Fibroblast of lung (primary cell): ENCODE data around the gene GNLY. TPM values are rescaled to one million over a fixed set of nuclear protein-coding genes. Genes with fewer than 3 reads are reported as not detected.
A peak's percentile ranks its signal among the peaks of the same experiment; 100 is the strongest.

Experiments used
- DNase-seq, 2 donors: peaks; one replicate each; pipeline versions ENCODE4 v3.0.0 to v3.0.0-alpha.2; 2010; ENCODE audit warnings: low read depth in 2 of 2
- H2AFZ ChIP-seq: 2 replicates; pipeline ENCODE4 v1.5.1; 2012; ENCODE audit warnings: low read length, control low read depth, inconsistent platforms
- H3K27ac ChIP-seq: 2 replicates; pipeline ENCODE4 v1.5.1; 2011; ENCODE audit warnings: low read length, control low read depth; ENCODE audit not compliant: insufficient read depth
- H3K27me3 ChIP-seq: 2 replicates; pipeline ENCODE4 v1.5.1; 2011; ENCODE audit warnings: mild to moderate bottlenecking, low read length; ENCODE audit not compliant: control insufficient read depth, insufficient read depth
- H3K36me3 ChIP-seq: 2 replicates; pipeline ENCODE4 v1.5.1; 2011; ENCODE audit warnings: low read length; ENCODE audit not compliant: control insufficient read depth, insufficient read depth
- H3K4me1 ChIP-seq: 2 replicates; pipeline ENCODE4 v1.5.1; 2011; ENCODE audit warnings: low read length; ENCODE audit not compliant: control insufficient read depth, insufficient read depth; ENCODE audit errors: extremely low read depth
- H3K4me2 ChIP-seq: 2 replicates; pipeline ENCODE4 v1.5.1; 2011; ENCODE audit warnings: low read length, control low read depth; ENCODE audit not compliant: insufficient read depth; ENCODE audit errors: extremely low read depth
- H3K4me3 ChIP-seq, 4 experiments: fragments of 200-600 bp in 1 of 4; sonication (generic) in 1 of 4; replicated peaks in 1 of 4; 2 replicates each; pipeline ENCODE4 v1.5.1; 2011 to 2016; ENCODE audit warnings: low read length in 4 of 4, low read depth in 3 of 4, mild to moderate bottlenecking in 3 of 4, control low read depth in 2 of 4, inconsistent platforms in 1 of 4, mixed read lengths in 1 of 4; ENCODE audit not compliant: insufficient read depth in 1 of 4; ENCODE audit errors: control extremely low read depth in 1 of 4
- H3K79me2 ChIP-seq: 2 replicates; pipeline ENCODE4 v1.5.1; 2012; ENCODE audit warnings: mild to moderate bottlenecking, low read length, inconsistent platforms; ENCODE audit not compliant: control insufficient read depth, insufficient read depth
- H3K9ac ChIP-seq: 2 replicates; pipeline ENCODE4 v1.5.1; 2011; ENCODE audit warnings: mild to moderate bottlenecking, low read length, control low read depth; ENCODE audit not compliant: insufficient read depth
- H3K9me3 ChIP-seq: 2 replicates; pipeline ENCODE4 v1.5.1; 2012; ENCODE audit warnings: low read depth, low read length; ENCODE audit not compliant: control insufficient read depth, insufficient read depth
- H4K20me1 ChIP-seq: 2 replicates; pipeline ENCODE4 v1.5.1; 2011; ENCODE audit warnings: low read length; ENCODE audit not compliant: control insufficient read depth, insufficient read depth; ENCODE audit errors: extremely low read depth
- EZH2 ChIP-seq: IDR thresholded peaks from 2 replicates; pipeline ENCODE4 v1.5.1; 2012; ENCODE audit warnings: low read length, control low read depth, mild to moderate bottlenecking; ENCODE audit errors: missing control alignments
- polyA plus RNA-seq, 2 donors: library from polyadenylated mRNA; depleted of rRNA in 1 of 2; stranded (reverse) in 1 of 2; unstranded in 1 of 2; fragments of >200 nt; gene quantifications; 2 replicates each; pipeline ENCODE4 v1.2.1, GENCODE V29; 2011 to 2012; ENCODE audit warnings: missing spikeins in 1 of 2
- total RNA-seq: library from RNA; depleted of rRNA; stranded (reverse); fragments of >200 nt; gene quantifications from 2 replicates; pipeline ENCODE4 v1.2.1, GENCODE V29; 2014
- TF ChIP-seq, protein P1 (sequence below), 2 donors: IDR thresholded peaks in 1 of 2; conservative IDR thresholded peaks in 1 of 2; 1 replicate in 1 of 2; 2 replicates in 1 of 2; pipeline ENCODE4 v1.5.1; 2011 to 2012; ENCODE audit warnings: low read length in 2 of 2, control low read depth in 1 of 2, inconsistent platforms in 1 of 2, low read depth in 1 of 2, mild to moderate bottlenecking in 1 of 2

Gene GNLY
- total and polyA plus RNA-seq, 2 donors (not counting 1 experiment from before 2014, with no cell fraction given): under 0.01 TPM; not detected in 1

DNA sequence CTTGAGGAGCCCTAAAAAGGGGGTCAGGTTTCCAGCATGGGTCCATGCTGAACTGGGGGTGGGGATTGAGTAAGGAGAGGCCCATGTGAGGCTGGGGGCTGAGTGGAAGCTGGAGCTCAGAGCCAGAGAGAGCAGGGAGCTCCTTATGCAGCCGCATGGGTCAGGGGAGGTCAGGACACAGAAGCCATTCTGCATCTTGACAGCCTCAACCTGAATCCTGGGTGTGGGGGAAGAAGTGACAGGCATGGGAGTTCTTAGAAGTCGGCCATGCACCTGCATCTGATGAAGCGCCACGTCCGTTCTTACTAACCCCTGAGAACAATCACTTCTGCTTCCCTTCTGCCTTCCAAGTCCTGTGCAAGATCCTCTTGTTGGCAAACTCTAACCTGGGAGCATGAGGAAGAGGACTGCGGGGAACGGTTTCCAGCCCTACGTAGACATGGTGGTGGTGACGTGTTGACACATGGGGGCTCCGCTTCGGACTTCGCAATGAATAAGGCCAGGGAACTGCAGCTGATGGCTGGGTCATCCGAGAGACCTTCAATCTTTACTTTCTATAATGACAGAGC lies 22.3 kb downstream of the GNLY start:
- Histone ChIP-seq H2AFZ (no peak overlapping the region), H3K27me3 (no peaks in the 10 kb centered on the region), H3K4me2 (no peak overlapping the region), H3K9ac (no peak overlapping the region), H3K9me3 (no peaks in the 10 kb centered on the region), H3K79me2 (no peaks in the 10 kb centered on the region), H3K4me1 (peaks cover 2% of the 10 kb centered on the region), H3K27ac (no peak overlapping the region), H3K4me3 (no peak overlapping the region), H4K20me1 (no peaks in the 10 kb centered on the region), H3K36me3 (no peaks in the 10 kb centered on the region)
- TF ChIP-seq, protein P1, sequence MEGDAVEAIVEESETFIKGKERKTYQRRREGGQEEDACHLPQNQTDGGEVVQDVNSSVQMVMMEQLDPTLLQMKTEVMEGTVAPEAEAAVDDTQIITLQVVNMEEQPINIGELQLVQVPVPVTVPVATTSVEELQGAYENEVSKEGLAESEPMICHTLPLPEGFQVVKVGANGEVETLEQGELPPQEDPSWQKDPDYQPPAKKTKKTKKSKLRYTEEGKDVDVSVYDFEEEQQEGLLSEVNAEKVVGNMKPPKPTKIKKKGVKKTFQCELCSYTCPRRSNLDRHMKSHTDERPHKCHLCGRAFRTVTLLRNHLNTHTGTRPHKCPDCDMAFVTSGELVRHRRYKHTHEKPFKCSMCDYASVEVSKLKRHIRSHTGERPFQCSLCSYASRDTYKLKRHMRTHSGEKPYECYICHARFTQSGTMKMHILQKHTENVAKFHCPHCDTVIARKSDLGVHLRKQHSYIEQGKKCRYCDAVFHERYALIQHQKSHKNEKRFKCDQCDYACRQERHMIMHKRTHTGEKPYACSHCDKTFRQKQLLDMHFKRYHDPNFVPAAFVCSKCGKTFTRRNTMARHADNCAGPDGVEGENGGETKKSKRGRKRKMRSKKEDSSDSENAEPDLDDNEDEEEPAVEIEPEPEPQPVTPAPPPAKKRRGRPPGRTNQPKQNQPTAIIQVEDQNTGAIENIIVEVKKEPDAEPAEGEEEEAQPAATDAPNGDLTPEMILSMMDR (conservative IDR thresholded peaks at IDR 0.05 in 1 of 2, IDR thresholded peaks at IDR 0.05 in 1 of 2; ENCODE audit: low read depth in 1 of 2, low read length in 2 of 2): no peak
- no peak for TF ChIP-seq EZH2
- no peak for DNase-seq

DNA sequence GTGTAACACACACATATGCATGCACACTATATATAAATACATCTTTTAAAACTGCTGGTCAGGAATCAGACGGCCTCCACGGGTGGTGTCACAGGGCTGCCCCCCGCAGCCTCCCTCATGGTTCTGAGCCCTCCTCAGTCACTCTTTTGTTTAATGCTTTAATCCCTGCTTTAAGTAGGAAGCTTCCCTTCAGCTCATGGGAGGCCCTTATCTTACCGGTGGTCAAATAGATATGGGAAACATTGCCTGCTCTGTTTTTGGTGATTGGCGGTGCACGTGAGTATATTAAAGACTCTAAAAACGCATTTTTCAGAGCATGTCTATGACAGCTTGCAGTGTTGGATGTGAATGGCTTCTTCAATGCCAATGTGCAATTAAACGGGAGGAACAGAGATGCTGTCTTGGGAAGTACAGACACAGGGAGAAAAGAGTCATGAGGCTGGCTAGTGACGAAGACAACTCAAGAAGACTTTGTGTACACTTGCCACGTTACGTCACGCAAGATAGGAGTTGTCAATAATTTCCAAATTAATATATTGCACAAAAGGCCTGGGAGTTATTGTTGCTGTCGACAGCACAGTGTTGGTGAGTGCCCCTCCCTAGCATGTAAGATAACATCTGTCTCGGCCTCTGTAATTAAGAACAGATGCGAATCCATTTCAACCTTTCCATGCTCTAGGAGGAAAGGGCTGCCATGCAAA lies 23.3 kb downstream of the GNLY start:
- H4K20me1 ChIP-seq: no peaks in the 10 kb centered on the region
- no peaks in the 10 kb centered on the region for H3K36me3 ChIP-seq
- H3K4me2 ChIP-seq: no peak overlapping the region
- H3K4me3 ChIP-seq: no peak overlapping the region
- H3K4me1 ChIP-seq: no peaks in the 10 kb centered on the region
- TF ChIP-seq, protein P1 (conservative IDR thresholded peaks at IDR 0.05 in 1 of 2, IDR thresholded peaks at IDR 0.05 in 1 of 2; ENCODE audit: low read depth in 1 of 2, low read length in 2 of 2): no peak
- no peak for TF ChIP-seq EZH2
- H2AFZ ChIP-seq: no peak overlapping the region
- H3K79me2 ChIP-seq: no peaks in the 10 kb centered on the region
- no peaks in the 10 kb centered on the region for H3K27me3 ChIP-seq
- no peak overlapping the region for H3K27ac ChIP-seq
- no peaks in the 10 kb centered on the region for H3K9me3 ChIP-seq
- DNase-seq: peak; percentile 43 to 50
- H3K9ac ChIP-seq: no peak overlapping the region

DNA sequence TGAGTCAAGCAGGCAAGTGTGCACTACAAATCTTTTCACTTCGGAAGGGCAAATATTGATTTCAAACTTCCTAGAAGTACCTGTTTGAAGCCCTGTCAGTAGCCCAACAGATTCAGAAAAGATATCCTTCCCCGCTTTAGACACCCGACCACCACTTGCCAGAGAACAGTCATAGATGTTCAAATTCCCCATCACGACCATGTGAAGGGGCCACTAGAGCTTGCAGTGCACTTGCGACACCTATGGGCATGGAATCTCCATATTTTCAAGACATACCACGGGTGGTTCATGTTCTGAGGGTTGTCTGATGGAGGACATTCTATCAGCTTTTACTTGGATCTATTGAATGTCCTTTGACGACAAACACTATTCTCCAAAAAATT lies 23.8 kb downstream of the GNLY start:
- no peak overlapping the region for H3K4me2 ChIP-seq
- H3K4me1 ChIP-seq: no peaks in the 10 kb centered on the region
- H3K9ac ChIP-seq: no peak overlapping the region
- DNase-seq: no peak
- H3K27me3 ChIP-seq: no peaks in the 10 kb centered on the region
- no peak overlapping the region for H3K27ac ChIP-seq
- H3K36me3 ChIP-seq: no peaks in the 10 kb centered on the region
- TF ChIP-seq, protein P1 (conservative IDR thresholded peaks at IDR 0.05 in 1 of 2, IDR thresholded peaks at IDR 0.05 in 1 of 2; ENCODE audit: low read depth in 1 of 2, low read length in 2 of 2): no peak
- no peak for TF ChIP-seq EZH2
- no peak overlapping the region for H2AFZ ChIP-seq
- H4K20me1 ChIP-seq: no peaks in the 10 kb centered on the region
- no peak overlapping the region for H3K4me3 ChIP-seq
- no peaks in the 10 kb centered on the region for H3K79me2 ChIP-seq
- H3K9me3 ChIP-seq: no peaks in the 10 kb centered on the region
